HG02884 (cell line): ENCODE results near the gene NAT10.
"Not testable (repeated sequence)": the region's sequence is repeated elsewhere in the genome, so short reads cannot be mapped to it uniquely, and the experiment has no call there.

Experiments used
- ATAC-seq: cut with Tn5 transposase; IDR thresholded peaks from one replicate; pipeline ENCODE4 v1.9.1; 2021; ENCODE audit warnings: mild to moderate bottlenecking, moderate library complexity; ENCODE audit not compliant: unreplicated experiment

The NAT10 gene

GRCh38 chr11:34105079-34105956 is at the start of gene NAT10:
Gene NAT10 (plus strand): TSS chr11:34105629. CDS start chr11:34108226, 2,597 bp downstream.
- ATAC-seq = peak; percentile 80

DNA sequence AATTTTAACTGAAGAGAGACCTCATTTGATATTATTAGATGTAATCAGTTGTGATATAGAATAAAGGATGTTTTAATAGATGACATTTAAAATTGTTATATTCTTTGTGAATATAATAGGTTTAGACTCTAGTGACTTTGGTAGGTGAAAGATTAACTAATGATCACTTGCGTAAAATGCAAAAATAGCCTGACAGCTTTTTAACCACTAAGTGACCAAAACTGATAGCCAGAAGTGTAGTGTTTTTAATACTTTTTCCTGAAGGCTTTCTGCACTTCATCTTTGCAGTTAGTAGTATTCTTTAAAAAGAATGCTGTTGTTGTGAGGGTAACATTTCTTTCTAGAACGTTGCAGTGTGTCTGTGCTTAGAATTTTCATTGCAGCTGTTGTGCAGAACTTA is 48.8 kb upstream of the NAT10 start:
- no peak for ATAC-seq

- ATAC-seq = no peak
These were observed 42.2 kb upstream of the NAT10 start for GRCh38 chr11:34063061-34063795.

DNA sequence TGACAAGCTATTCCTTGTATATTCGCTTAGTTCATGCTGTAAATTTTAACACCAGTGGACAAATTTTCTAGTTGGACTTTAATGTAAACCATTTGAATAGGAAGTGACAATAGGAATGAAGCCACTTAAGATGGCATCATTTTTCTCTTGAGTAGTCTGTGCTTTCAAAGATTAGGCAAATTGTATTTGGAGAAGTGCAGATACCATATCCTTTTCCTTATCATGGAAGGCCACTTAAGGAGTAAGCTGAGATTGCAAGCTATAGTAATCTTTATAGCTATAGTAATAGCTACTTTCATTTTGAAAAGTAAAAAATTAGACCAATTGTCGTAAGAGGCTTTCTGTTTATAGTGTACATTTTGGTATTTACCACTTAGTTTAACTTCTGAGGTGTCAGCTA is 41.1 kb upstream of the NAT10 start:
- ATAC-seq = no peak

GRCh38 chr11:34065505-34066203 is 39.8 kb upstream of the NAT10 start:
- no peak for ATAC-seq

- not testable (repeated sequence) for ATAC-seq
These were observed 38.7 kb upstream of the NAT10 start for GRCh38 chr11:34066766-34067165.

DNA sequence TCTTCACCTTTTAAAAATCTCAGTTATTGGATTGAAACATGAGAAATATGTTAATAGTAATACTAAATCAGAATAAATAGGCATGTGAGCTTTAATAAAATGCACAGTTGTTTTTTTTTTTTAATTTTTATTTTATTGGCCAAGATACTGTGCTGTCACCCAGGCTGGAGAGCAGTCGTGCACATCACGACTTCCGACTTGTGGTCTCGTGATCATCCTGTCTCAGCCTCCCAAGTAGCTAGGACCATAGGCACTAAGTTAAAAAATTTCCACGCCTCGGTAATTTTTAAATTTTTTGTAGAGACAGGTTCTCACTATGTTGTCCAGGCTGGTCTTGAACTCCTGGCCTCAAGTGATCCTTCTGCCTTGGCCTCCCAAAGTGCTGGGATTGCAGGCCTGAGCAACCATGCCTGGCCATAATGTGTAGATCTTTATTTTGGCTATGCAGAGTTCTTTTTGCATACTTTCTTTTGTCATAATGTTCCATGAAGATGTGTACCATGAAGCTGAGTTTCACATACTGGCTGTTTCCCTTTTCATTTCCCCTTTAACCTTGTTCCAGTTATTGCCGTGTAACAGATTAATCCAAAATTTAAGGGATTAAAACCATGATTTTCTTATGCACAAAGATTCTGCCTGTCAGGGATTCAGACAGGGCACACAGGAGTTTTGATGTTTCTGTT is 37.9 kb upstream of the NAT10 start:
- ATAC-seq = no peak

DNA sequence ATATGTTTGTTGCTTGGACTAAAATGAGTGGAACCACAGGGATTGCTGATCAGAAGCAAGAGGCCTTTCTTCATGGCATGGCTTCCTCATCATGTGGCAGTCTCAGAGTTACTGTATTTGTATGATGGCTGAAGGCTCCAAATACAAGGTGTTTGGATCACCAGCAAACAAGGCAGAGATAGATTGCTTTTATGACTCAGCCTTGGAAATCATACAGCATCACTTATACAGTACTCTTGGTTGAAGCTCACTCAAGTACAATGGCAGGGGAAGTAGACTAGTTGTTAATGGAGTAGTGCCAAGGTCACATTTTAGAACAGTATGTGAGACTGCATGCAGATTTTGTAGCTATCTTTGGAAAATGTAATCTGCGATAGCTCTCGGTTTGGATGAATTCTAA is 37.3 kb upstream of the NAT10 start:
- ATAC-seq = no peak

GRCh38 chr11:34071306-34071705 is 34.1 kb upstream of the NAT10 start:
- ATAC-seq = not testable (repeated sequence)

- no peak for ATAC-seq
These were observed 33.4 kb upstream of the NAT10 start for GRCh38 chr11:34072041-34072440.

GRCh38 chr11:34072832-34073231 is 32.6 kb upstream of the NAT10 start:
- ATAC-seq = no peak

DNA sequence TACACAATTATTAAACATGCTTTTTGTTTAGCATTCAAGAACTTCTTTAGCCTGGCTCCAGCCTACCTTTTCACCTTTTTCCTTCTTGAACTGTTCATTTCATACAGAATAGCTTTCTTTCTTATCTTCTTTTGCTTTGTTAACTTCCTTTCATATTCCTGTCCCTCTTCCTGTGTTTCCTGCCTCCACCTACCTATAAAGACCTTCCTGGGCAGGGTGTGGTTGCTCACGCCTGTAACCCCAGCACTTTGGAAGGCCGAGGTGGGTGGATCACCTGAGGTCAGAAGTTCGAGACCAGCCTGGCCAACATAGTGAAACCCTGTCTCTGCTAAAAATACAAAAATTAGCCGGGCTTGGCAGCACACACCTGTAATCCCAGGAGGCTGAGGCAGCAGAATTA is 31.0 kb upstream of the NAT10 start:
- ATAC-seq = no peak

DNA sequence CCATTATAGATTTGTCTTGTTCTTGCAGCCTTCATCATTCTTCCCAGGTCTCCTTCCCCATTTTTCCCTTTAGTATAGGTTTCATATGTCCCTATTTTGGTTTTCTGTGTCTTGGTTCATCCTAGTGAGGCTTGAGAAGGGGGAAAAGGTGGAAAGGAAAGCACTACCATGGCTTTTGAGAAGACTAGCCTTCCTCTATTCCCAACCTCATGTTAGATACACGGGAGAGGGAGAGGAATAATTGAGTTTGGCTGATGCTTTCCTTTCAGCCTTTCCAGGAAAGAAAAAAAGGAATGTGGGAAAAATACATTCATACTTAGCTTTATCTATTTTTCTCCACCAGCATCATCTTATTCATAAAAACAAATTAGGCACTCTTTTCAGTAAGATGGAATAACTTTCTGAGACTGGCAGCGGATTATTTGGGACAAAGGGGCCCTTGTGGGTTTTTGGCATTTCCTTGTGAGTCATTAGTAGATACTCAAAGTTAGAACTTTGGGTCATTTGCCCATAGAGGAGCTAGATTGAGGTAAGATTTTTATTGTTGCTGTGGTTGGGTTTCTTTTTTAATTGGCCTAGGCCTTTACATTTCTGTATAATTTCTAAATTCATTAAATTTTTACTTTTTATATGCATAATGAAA is 30.1 kb upstream of the NAT10 start:
- ATAC-seq = no peak

DNA sequence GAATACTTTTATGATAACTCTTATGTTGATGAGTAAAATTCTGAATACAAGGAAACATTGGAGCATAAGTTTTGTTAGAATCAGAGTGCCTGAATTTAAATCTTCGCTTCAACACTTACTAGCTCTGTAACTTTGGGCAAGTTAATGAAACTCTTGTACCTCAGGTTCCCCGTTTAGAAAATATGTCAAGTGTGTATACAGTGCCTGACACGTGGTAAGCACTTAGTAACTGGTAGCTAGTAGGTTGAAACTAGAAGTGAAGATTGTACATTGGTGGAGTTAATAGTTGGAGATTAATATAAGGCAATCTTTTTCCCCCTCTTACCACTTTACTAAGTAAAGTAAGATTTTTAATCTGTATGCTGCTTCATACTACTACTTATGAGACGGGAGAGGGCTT is 24.8 kb upstream of the NAT10 start:
- no peak for ATAC-seq

- ATAC-seq = no peak
These were observed 20.8 kb upstream of the NAT10 start for GRCh38 chr11:34084637-34085036.

DNA sequence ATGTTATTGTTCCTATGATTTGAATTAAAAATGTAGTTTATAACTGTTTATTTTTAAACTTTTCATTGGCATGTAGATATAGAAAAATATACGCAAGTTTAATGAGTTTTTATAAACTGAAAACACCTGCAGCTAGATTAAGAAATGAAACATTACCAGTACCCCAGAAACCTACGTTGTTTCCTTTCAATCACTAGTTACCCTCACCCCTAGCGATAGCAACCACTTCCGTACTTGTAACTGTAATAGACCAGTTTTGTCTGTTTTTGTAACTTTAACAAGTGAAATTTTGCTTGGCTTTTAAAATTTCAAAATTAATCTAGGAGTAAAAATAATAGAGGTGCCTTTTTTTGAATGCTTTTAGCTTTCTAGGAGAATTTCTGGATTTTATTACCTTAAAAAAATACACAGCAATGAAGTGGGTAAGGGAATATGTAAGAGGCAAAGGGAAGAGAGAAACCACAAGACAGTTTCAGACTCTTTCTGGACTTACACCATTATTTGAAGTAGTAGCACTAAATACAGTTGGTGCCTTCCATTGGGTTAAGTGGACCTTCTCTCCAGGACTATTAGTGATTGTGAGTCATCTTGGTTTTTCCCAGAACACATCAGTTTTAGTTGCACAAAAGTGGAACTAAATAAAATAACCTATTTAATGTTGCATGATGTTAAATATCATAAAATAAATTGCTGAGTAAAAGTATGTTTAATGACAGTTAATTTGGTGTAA is 18.7 kb upstream of the NAT10 start:
- ATAC-seq = no peak

GRCh38 chr11:34091825-34092224 is 13.6 kb upstream of the NAT10 start:
- no peak for ATAC-seq

DNA sequence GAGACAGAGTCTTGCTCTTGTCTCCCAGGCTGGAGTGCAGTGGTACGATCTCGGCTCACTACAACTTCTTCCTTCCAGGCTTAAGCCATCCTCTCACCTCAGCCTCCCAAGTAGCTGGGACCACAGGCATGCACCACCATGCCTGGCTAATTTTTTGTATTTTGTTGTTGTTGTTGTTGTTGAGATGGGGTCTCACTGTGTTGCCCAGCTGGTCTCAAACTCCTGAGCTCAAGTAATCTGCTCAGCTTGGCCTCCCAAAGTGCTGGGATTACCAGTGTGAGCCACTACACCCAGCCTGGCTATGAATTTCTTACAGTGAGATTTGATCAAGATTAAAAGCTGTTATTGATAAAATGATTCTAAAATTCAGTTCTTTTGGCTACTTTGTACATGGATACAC is 10.5 kb upstream of the NAT10 start:
- not testable (repeated sequence) for ATAC-seq

GRCh38 chr11:34098813-34099212 is 6.6 kb upstream of the NAT10 start:
- ATAC-seq = no peak

GRCh38 chr11:34104680-34105078 is 750 bp upstream of the NAT10 start:
- no peak for ATAC-seq
